OCI-LY7 (cell line): ENCODE data around the gene RAMP1. TPM values are rescaled to one million over a fixed set of nuclear protein-coding genes. Genes with fewer than 3 reads are reported as not detected.
"Not testable (repeated sequence)": the region's sequence is repeated elsewhere in the genome, so short reads cannot be mapped to it uniquely, and the experiment has no call there.

Source experiments
- BruUV-seq: library from RNA; stranded (reverse); fragments of 400-500 nt; replicated peaks from 2 replicates; lab custom pipeline; 2021; lab: Mats Ljungman, UMichigan
- CTCF ChIA-PET: fragments of 300-600 bp; sonication (Branson Sonifier 250); formaldehyde crosslinking; loops from one replicate; lab custom pipeline; 2022; ENCODE audit warnings: antibody characterized with exemption; ENCODE audit not compliant: unreplicated experiment; lab: Charles Lee
- POLR2A ChIA-PET: fragments of 300-600 bp; sonication (Branson Sonifier 250); formaldehyde crosslinking; loops from one replicate; lab custom pipeline; 2022; ENCODE audit warnings: antibody characterized with exemption; lab: Charles Lee
- DNase-seq: peaks from one replicate; pipeline ENCODE4 v3.0.0-alpha.2; 2015; ENCODE audit warnings: low spot score
- H2AFZ ChIP-seq: fragments of 200-600 bp; sonication (generic), shearing (Covaris generic); 2 replicates; pipeline ENCODE4 v1.6.1; 2014; ENCODE audit warnings: mild to moderate bottlenecking, antibody characterized with exemption, low read length, moderate library complexity
- H3K27ac ChIP-seq: fragments of 200-600 bp; sonication (generic); 2 replicates; pipeline ENCODE4 v1.5.1; 2014; ENCODE audit warnings: mixed run types, low read depth, mild to moderate bottlenecking, moderate library complexity, low read length, inconsistent platforms; ENCODE audit not compliant: poor library complexity, severe bottlenecking
- H3K36me3 ChIP-seq: fragments of 200-600 bp; sonication (generic); 2 replicates; pipeline ENCODE4 v1.6.1; 2014; ENCODE audit warnings: mild to moderate bottlenecking, antibody characterized with exemption, low read length, moderate library complexity, mixed read lengths; ENCODE audit not compliant: insufficient read depth
- H3K4me1 ChIP-seq: fragments of 200-600 bp; sonication (generic); 2 replicates; pipeline ENCODE4 v1.5.1; 2014; ENCODE audit warnings: mild to moderate bottlenecking, low read length; ENCODE audit not compliant: insufficient read depth, poor library complexity, severe bottlenecking
- H3K4me2 ChIP-seq: fragments of 200-600 bp; sonication (generic); 2 replicates; pipeline ENCODE4 v1.6.1; 2014; ENCODE audit warnings: mild to moderate bottlenecking, low read length
- H3K4me3 ChIP-seq: fragments of 200-600 bp; sonication (generic); 2 replicates; pipeline ENCODE4 v1.5.1; 2014; ENCODE audit warnings: mild to moderate bottlenecking, low read depth, low read length; ENCODE audit not compliant: poor library complexity, severe bottlenecking
- H3K79me2 ChIP-seq: fragments of 200-600 bp; sonication (generic); 2 replicates; pipeline ENCODE4 v1.6.1; 2016; ENCODE audit warnings: low read depth, mild to moderate bottlenecking, low read length, moderate library complexity, mixed read lengths; ENCODE audit not compliant: insufficient read depth
- H3K9me2 ChIP-seq: fragments of 200-600 bp; sonication (generic); 2 replicates; pipeline ENCODE4 v1.6.1; 2016; ENCODE audit warnings: mild to moderate bottlenecking, low read length, mixed read lengths; ENCODE audit not compliant: insufficient read depth
- H3K9me3 ChIP-seq: fragments of 200-600 bp; sonication (generic); 2 replicates; pipeline ENCODE4 v1.6.1; 2014; ENCODE audit warnings: mild to moderate bottlenecking, mixed run types, low read length, mixed read lengths
- H4K20me1 ChIP-seq: fragments of 200-600 bp; sonication (generic); 2 replicates; pipeline ENCODE4 v1.6.1; 2014; ENCODE audit warnings: mild to moderate bottlenecking, antibody characterized with exemption, low read length, moderate library complexity, mixed read lengths; ENCODE audit not compliant: insufficient read depth
- CTCF ChIP-seq: fragments of 200-600 bp; sonication (generic); conservative IDR thresholded peaks from 2 replicates; pipeline ENCODE4 v1.5.1; 2014; ENCODE audit warnings: mild to moderate bottlenecking, antibody characterized with exemption, low read length, moderate library complexity, mixed read lengths
- EZH2phosphoT487 ChIP-seq: fragments of 200-600 bp; sonication (generic); IDR thresholded peaks from 2 replicates; pipeline ENCODE4 v1.6.1; 2018; ENCODE audit warnings: low read depth, borderline replicate concordance, mild to moderate bottlenecking, mixed run types, antibody characterized with exemption, low read length, moderate library complexity, mixed read lengths
- intact Hi-C: fragments of 100-400 bp; cut with micrococcal nuclease; formaldehyde crosslinking; loops from one replicate; pipeline ENCODE4 v1.10.0; 2022; ENCODE audit not compliant: unreplicated experiment
- total RNA-seq, 2 experiments: library from RNA; depleted of rRNA in 1 of 2; stranded (reverse); fragments of >200 nt in 1 of 2; shearing (Covaris generic) in 1 of 2; gene quantifications; 2 replicates each; pipeline ENCODE4 v1.2.3, GENCODE V29; 2014 to 2022

The RAMP1 gene
- total RNA-seq, 2 experiments from 2014 or later: not detected

- POLR2A ChIA-PET: interaction anchor here (1.3 kb wide), 1 partner anchor 11 kb away, joined by 3 read pairs; no protein-coding TSS in a partner anchor
- no peak overlapping the region for H3K27ac ChIP-seq
- DNase-seq: no peak
- H2AFZ ChIP-seq: no peak overlapping the region
- H3K9me2 ChIP-seq: no peaks in the 10 kb centered on the region
- no peak overlapping the region for H3K4me3 ChIP-seq
- CTCF ChIA-PET: no interaction called here
- H3K36me3 ChIP-seq: no peaks in the 10 kb centered on the region
- no peaks in the 10 kb centered on the region for H4K20me1 ChIP-seq
- no peaks in the 10 kb centered on the region for H3K9me3 ChIP-seq
- no peaks in the 10 kb centered on the region for H3K79me2 ChIP-seq
- no peak for TF ChIP-seq CTCF
- no peak for TF ChIP-seq EZH2phosphoT487
- H3K4me2 ChIP-seq: no peak overlapping the region
- H3K4me1 ChIP-seq: no peaks in the 10 kb centered on the region
- intact Hi-C loops: no loop called here
- no TSS peak for BruUV-seq
Measured at GRCh38 chr2:237866101-237866621, 6.7 kb downstream of the RAMP1 start.

GRCh38 chr2:237867465-237867864, 8.0 kb downstream of the RAMP1 start:
- Histone ChIP-seq H3K79me2 (no peaks in the 10 kb centered on the region), H3K36me3 (no peaks in the 10 kb centered on the region), H2AFZ (no peak overlapping the region), H3K9me2 (no peaks in the 10 kb centered on the region), H3K4me3 (no peak overlapping the region), H3K4me2 (no peak overlapping the region), H3K4me1 (no peaks in the 10 kb centered on the region), H3K9me3 (no peaks in the 10 kb centered on the region), H4K20me1 (no peaks in the 10 kb centered on the region), H3K27ac (no peak overlapping the region)
- no peak for DNase-seq
- no TSS peak for BruUV-seq
- TF ChIP-seq CTCF: no peak
- TF ChIP-seq EZH2phosphoT487: no peak
- intact Hi-C loops: no loop called here
- POLR2A ChIA-PET: interaction anchor here (0.6 kb wide), 1 partner anchor 393 kb away, joined by 3 read pairs; no protein-coding TSS in a partner anchor
- CTCF ChIA-PET: no interaction called here

GRCh38 chr2:237868074-237868473, 8.7 kb downstream of the RAMP1 start:
- H3K27ac ChIP-seq, intact Hi-C loops, CTCF ChIA-PET, H3K9me2 ChIP-seq, H2AFZ ChIP-seq, H4K20me1 ChIP-seq, H3K4me2 ChIP-seq, DNase-seq, POLR2A ChIA-PET, H3K9me3 ChIP-seq, H3K36me3 ChIP-seq, H3K4me1 ChIP-seq, H3K4me3 ChIP-seq, H3K79me2 ChIP-seq, BruUV-seq: not testable (repeated sequence)
